GM13976 (cell line): ENCODE measurements around the gene NRARP.

Experiments
- DNase-seq: peaks from one replicate; pipeline ENCODE4 v3.0.0; 2012; ENCODE audit warnings: low spot score
- in situ Hi-C: fragments of 300-500 bp; cut with MboI; formaldehyde crosslinking; loops from one replicate; pipeline ENCODE4 v1.12.0; 2022; ENCODE audit warnings: low sequenced_read_pairs, mixed read lengths, inconsistent platforms; ENCODE audit not compliant: unreplicated experiment
- TF ChIP-seq, protein P1 (sequence below): IDR thresholded peaks from 2 replicates; pipeline ENCODE4 v1.5.1; 2012; ENCODE audit warnings: borderline replicate concordance, mild to moderate bottlenecking; ENCODE audit not compliant: insufficient read depth; ENCODE audit errors: extremely low read depth, missing control alignments, control extremely low read depth

NRARP gene

GRCh38 chr9:137319739-137320551 lies 17.9 kb upstream of the NRARP start:
- in situ Hi-C loops: no loop called here
- TF ChIP-seq, protein P1, sequence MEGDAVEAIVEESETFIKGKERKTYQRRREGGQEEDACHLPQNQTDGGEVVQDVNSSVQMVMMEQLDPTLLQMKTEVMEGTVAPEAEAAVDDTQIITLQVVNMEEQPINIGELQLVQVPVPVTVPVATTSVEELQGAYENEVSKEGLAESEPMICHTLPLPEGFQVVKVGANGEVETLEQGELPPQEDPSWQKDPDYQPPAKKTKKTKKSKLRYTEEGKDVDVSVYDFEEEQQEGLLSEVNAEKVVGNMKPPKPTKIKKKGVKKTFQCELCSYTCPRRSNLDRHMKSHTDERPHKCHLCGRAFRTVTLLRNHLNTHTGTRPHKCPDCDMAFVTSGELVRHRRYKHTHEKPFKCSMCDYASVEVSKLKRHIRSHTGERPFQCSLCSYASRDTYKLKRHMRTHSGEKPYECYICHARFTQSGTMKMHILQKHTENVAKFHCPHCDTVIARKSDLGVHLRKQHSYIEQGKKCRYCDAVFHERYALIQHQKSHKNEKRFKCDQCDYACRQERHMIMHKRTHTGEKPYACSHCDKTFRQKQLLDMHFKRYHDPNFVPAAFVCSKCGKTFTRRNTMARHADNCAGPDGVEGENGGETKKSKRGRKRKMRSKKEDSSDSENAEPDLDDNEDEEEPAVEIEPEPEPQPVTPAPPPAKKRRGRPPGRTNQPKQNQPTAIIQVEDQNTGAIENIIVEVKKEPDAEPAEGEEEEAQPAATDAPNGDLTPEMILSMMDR: no peak
- DNase-seq: no peak

DNA sequence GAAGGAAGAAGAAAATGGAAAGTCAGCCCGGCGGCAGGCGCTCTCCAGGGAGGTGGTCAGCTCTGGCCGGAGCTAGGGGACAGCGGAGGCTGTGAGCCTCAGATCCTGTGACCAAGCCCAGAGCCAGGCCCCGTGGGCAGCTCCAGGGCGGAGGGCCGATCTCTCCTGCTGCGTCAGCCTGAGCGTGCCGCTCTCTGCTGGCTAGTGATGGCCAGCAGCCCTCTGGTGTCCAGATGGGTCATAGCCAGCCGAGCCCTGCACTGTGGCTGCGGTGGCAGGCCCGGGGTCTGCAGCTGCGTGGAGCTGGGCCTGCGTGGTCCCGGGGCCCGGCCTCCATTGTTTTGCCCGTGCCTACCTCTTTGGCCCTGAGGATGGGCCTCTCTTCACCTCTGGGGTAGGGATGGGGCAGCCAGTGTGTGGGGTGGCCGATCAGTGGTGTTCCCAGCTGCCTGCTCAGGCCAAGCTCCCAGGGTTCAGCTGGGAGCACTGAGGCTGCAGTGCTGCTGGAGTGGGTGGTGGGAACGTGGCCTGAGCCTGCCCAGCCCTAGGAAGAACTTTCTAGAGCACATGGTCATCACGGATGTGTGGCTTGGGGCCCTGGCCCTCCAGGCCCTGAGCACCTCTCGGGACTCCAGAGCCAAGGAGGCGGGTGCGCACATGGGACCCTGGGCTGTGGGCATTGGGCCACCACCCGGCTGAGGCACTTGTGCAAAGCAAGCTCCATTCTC lies 17.1 kb upstream of the NRARP start:
- peak; percentile 33 for DNase-seq
- in situ Hi-C loops: no loop called here
- TF ChIP-seq, protein P1: no peak

DNA sequence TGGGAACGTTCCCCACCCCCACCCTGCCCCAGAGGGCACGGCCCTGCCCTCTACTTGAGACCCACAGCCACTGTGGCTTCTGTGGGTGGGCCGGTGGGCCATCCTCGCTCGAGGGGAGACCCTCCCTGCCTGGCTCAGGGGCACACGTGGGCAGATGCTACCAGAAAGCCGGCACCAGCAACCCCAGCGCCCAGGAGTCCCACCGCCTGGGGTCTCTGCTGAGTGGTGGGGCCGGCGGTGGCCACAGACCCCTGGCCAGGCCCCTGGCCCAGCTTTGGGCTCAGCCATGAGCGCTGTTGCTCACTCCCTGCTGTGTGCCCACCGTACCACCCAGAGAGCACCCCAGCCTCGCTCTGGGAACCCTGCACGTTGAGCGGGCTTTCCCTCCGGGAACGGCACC lies 16.5 kb upstream of the NRARP start:
- DNase-seq: no peak
- TF ChIP-seq, protein P1: no peak
- in situ Hi-C loops: no loop called here

DNA sequence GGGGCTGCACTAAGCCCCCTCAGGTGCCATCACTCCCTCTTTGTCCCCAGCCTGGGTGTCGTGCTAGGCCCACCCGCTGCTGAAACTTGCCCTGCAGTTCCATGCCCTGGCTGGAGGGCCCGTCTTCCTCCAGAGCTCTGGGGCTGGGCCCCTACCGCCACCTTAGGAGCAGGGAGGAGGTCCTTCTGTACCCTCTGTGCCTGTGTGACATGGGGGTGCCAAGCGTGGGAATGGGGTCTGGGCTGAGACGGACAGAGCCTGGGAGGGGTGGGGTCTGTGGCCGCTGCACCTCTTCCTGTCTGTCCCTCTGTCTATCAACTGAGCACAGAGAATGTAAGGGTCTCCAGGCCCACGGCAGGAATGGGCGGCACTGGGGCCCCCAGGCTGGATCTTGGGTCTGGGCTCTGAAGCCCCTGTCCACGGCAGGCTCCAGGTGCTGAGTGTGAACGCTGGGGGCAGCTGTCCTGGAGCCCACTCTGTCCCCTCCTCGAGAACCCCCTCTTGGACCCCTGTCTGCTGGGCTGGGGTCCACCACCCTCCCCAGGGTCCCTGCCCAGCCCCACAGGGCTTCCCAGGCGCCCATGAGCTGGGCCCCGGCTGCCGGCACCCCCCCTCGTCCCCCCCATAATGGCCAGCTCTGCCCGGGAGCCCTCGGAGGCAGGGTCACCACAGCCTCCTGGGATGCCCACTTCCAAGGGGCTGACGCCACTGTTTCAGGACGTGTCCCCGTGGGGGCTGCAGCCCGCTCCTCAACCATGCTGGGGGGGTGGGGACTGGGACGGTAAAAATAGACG lies 15.8 kb upstream of the NRARP start:
- TF ChIP-seq, protein P1: no peak
- DNase-seq: peak; percentile 21
- in situ Hi-C loops: no loop called here

- TF ChIP-seq, protein P1: no peak
- in situ Hi-C loops: no loop called here
- DNase-seq: peak; percentile 34
Observed at GRCh38 chr9:137317021-137317717, 15.1 kb upstream of the NRARP start.
